ENCODE measurements around the gene THADA.
"Not testable (repeated sequence)": the region's sequence is repeated elsewhere in the genome, so short reads cannot be mapped to it uniquely, and the experiment has no call there.

Gene THADA

DNA sequence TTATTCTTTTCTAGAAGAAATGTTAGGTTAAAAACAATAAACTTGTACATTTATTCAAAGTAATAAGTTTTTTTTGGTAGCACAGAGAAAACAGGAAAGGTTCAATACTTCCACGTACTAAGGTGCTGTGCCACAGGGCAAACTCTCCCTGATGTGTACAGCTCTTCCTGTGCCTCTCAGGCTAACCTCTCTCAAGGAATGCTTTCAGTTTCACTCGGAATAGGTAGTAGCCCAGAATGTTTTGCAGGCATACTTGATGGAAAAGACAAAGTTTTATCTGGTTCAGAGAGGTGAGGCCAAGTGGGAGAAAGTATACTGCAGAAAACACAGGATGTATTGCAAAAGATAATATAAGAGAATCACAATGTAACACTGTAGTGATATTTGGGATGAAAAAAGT, 198.4 kb downstream of the THADA start:
- Histone ChIP-seq H3K27ac (ENCODE audit: low read length) (no peak overlapping the region), H3K4me2 (ENCODE audit: insufficient read depth, low read length) (no peak overlapping the region), H3K27me3 (ENCODE audit: insufficient read depth, low read length, poor library complexity) (no peaks in the 10 kb centered on the region), H2AFZ (ENCODE audit: low read depth, low read length) (no peak overlapping the region), H3K36me3 (ENCODE audit: insufficient read depth, low read length) (peaks cover 28% of the 10 kb centered on the region), H3K79me2 (ENCODE audit: insufficient read depth, low read length) (no peaks in the 10 kb centered on the region), H3K4me1 (ENCODE audit: insufficient read depth, low read length) (no peaks in the 10 kb centered on the region), H3K4me3 (ENCODE audit: low read depth in 1 of 2, low read length in 2 of 2) (no peak overlapping the region), H4K20me1 (ENCODE audit: insufficient read depth, low read length) (no peaks in the 10 kb centered on the region), H3K9ac (ENCODE audit: low read depth, low read length) (no peak overlapping the region), H3K9me3 (ENCODE audit: insufficient read depth, low read length, severe bottlenecking) (no peaks in the 10 kb centered on the region)
- no peak for TF ChIP-seq CTCF (IDR thresholded peaks at IDR 0.05; ENCODE audit: borderline replicate concordance, extremely low read depth, low read length, poor library complexity, severe bottlenecking)
- DNase-seq (no peak), ATAC-seq (ENCODE audit: insufficient read depth, low read depth) (no peak)

- not testable (repeated sequence) for H3K79me2 ChIP-seq (ENCODE audit: insufficient read depth, low read length); H3K9ac ChIP-seq (ENCODE audit: low read depth, low read length); H3K4me1 ChIP-seq (ENCODE audit: insufficient read depth, low read length); H3K4me3 ChIP-seq (ENCODE audit: low read depth in 1 of 2, low read length in 2 of 2); H4K20me1 ChIP-seq (ENCODE audit: insufficient read depth, low read length); H2AFZ ChIP-seq (ENCODE audit: low read depth, low read length); H3K4me2 ChIP-seq (ENCODE audit: insufficient read depth, low read length); H3K27me3 ChIP-seq (ENCODE audit: insufficient read depth, low read length, poor library complexity); H3K9me3 ChIP-seq (ENCODE audit: insufficient read depth, low read length, severe bottlenecking); DNase-seq; H3K27ac ChIP-seq (ENCODE audit: low read length); ATAC-seq (ENCODE audit: insufficient read depth, low read depth)
- H3K36me3 ChIP-seq (ENCODE audit: insufficient read depth, low read length) = peaks cover 28% of the 10 kb centered on the region
These were observed 199.5 kb downstream of the THADA start for GRCh38 chr2:43396344-43396743.

DNA sequence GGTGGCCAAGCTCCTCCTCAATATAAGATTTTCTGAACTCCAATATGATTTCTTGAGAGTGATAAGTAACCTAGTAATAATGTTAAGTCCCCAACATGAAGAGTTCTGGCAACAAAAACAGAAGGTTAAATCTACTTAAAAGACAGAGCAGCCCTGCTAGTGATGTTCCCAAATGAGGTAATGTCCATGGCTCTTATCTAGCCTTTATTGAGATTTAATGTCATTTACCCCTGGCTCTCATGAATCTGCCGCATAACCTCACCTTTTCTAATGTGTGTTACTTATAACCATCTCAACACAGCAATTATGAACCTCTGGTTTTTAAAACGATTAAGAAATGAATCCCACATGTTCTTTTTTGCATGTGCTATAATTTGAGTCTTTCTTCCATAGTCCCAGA, 201.9 kb downstream of the THADA start:
- DNase-seq = no peak

DNA sequence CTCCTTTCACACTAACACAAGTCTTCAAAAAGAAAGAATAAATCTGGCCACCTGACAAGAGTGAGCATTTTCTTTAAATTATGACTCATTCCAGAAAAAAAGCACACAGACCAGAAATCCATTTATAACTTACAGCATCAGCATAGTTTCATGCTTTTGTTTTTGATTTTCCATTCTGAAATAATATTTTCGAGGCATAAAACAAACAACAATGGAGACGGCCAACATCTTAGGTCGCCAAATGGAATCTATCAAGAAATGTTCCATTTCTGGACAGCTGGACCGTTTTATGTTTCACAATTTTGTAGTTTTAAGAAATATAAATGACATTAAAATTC, 204.0 kb downstream of the THADA start:
- Histone ChIP-seq H3K4me2 (ENCODE audit: insufficient read depth, low read length) (no peak overlapping the region), H3K27ac (ENCODE audit: low read length) (no peak overlapping the region), H3K9ac (ENCODE audit: low read depth, low read length) (no peak overlapping the region)

More for the DNA sequence above, 201.9 kb downstream of the THADA start:
- no peak overlapping the region for H3K27ac ChIP-seq (ENCODE audit: low read length)
- no peaks in the 10 kb centered on the region for H3K79me2 ChIP-seq (ENCODE audit: insufficient read depth, low read length)
- H3K4me3 ChIP-seq (ENCODE audit: low read depth in 1 of 2, low read length in 2 of 2) = no peak overlapping the region
- H3K4me2 ChIP-seq (ENCODE audit: insufficient read depth, low read length) = no peak overlapping the region
- no peak overlapping the region for H3K9ac ChIP-seq (ENCODE audit: low read depth, low read length)
- TF ChIP-seq EZH2 (IDR thresholded peaks at IDR 0.05; ENCODE audit: borderline replicate concordance, low read depth, low read length, severe bottlenecking) (no peak), CTCF (IDR thresholded peaks at IDR 0.05; ENCODE audit: borderline replicate concordance, extremely low read depth, low read length, poor library complexity, severe bottlenecking) (no peak)
- ATAC-seq (ENCODE audit: insufficient read depth, low read depth) = no peak
- H2AFZ ChIP-seq (ENCODE audit: low read depth, low read length) = no peak overlapping the region
- H3K27me3 ChIP-seq (ENCODE audit: insufficient read depth, low read length, poor library complexity) = no peaks in the 10 kb centered on the region
- H3K9me3 ChIP-seq (ENCODE audit: insufficient read depth, low read length, severe bottlenecking) = no peaks in the 10 kb centered on the region
- no peaks in the 10 kb centered on the region for H4K20me1 ChIP-seq (ENCODE audit: insufficient read depth, low read length)
- no peaks in the 10 kb centered on the region for H3K4me1 ChIP-seq (ENCODE audit: insufficient read depth, low read length)
- peaks cover 28% of the 10 kb centered on the region for H3K36me3 ChIP-seq (ENCODE audit: insufficient read depth, low read length)

More for the DNA sequence above, 204.0 kb downstream of the THADA start:
- Histone ChIP-seq H3K9me3 (ENCODE audit: insufficient read depth, low read length, severe bottlenecking) (no peaks in the 10 kb centered on the region), H4K20me1 (ENCODE audit: insufficient read depth, low read length) (no peaks in the 10 kb centered on the region), H3K4me1 (ENCODE audit: insufficient read depth, low read length) (no peaks in the 10 kb centered on the region), H3K79me2 (ENCODE audit: insufficient read depth, low read length) (no peaks in the 10 kb centered on the region), H3K36me3 (ENCODE audit: insufficient read depth, low read length) (peaks cover 17% of the 10 kb centered on the region), H3K27me3 (ENCODE audit: insufficient read depth, low read length, poor library complexity) (no peaks in the 10 kb centered on the region), H2AFZ (ENCODE audit: low read depth, low read length) (no peak overlapping the region), H3K4me3 (ENCODE audit: low read depth in 1 of 2, low read length in 2 of 2) (no peak overlapping the region)
- no peak for DNase-seq
- no peak for ATAC-seq (ENCODE audit: insufficient read depth, low read depth)
- TF ChIP-seq EZH2 (IDR thresholded peaks at IDR 0.05; ENCODE audit: borderline replicate concordance, low read depth, low read length, severe bottlenecking) (no peak), CTCF (IDR thresholded peaks at IDR 0.05; ENCODE audit: borderline replicate concordance, extremely low read depth, low read length, poor library complexity, severe bottlenecking) (no peak)
